Pancreas (tissue), 10 donors: ENCODE results near the gene BTD. TPM values are rescaled to one million over a fixed set of nuclear protein-coding genes. Genes with fewer than 3 reads are reported as not detected.
A peak's percentile ranks its signal among the peaks of the same experiment; 100 is the strongest.

ENCODE experiments used
- ATAC-seq, 4 donors: fragments of 200-7000 bp; cut with Tn5 transposase; one replicate each; pipeline versions ENCODE4 v1.8.0 to v1.9.1; 2020; ENCODE audit warnings: mild to moderate bottlenecking in 4 of 4, moderate library complexity in 4 of 4
- DNase-seq, 6 donors: peaks; one replicate each; pipeline ENCODE4 v3.0.0-alpha.2; 2020
- FAIRE-seq: peaks from 2 replicates; lab custom pipeline; 2012; peaks lifted over from hg19 to GRCh38; lab: Jason Lieb, UNC
- H3K27ac ChIP-seq, 4 donors: fragments of 200-600 bp; sonication (generic); 1 replicate in 3 of 4; 2 replicates in 1 of 4; pipeline versions ENCODE4 v1.5.0 to v1.8.0; 2020
- H3K27me3 ChIP-seq, 4 donors: fragments of 200-600 bp; one replicate each; pipeline ENCODE4 v1.8.0; 2021
- H3K36me3 ChIP-seq, 3 donors: fragments of 200-600 bp; sonication (generic) in 1 of 3; one replicate each; pipeline versions ENCODE4 v1.5.0 to v1.8.0; 2020 to 2021
- H3K4me1 ChIP-seq, 3 donors: fragments of 200-600 bp; one replicate each; pipeline ENCODE4 v1.8.0; 2021
- H3K4me3 ChIP-seq, 4 donors: fragments of 200-600 bp; sonication (generic) in 2 of 4; one replicate each; pipeline versions ENCODE4 v1.5.0 to v1.8.0; 2020 to 2021
- H3K9me3 ChIP-seq, 4 donors: fragments of 200-600 bp; one replicate each; pipeline ENCODE4 v1.8.0; 2021
- CTCF ChIP-seq, 4 donors: fragments of 200-600 bp; sonication (generic) in 3 of 4; IDR thresholded peaks; one replicate each; pipeline versions ENCODE4 v1.5.0 to v1.8.0; 2021; ENCODE audit warnings: antibody characterized with exemption in 4 of 4
- WGBS, 2 donors: extraction: QIAGEN DNeasy Blood & Tissue Kit; methylation state at CpG; one replicate each; pipeline ENCODE4 v1.1.7; 2013; 5-methylcytosine and 5-hydroxymethylcytosine counted together
- intact Hi-C, 3 donors: fragments of 100-400 bp; cut with DNase I; formaldehyde crosslinking; loops; one replicate each; pipeline versions ENCODE4 v1.11.1 to v1.14.2; 2022
- polyA plus RNA-seq, 2 donors: library from polyadenylated mRNA; stranded (reverse); fragments of 200-250 nt; gene quantifications; one replicate each; pipeline ENCODE4 v1.2.3, GENCODE V29; 2013
- total RNA-seq, 6 donors: library from RNA; stranded (reverse); fragmentation: NEBNext Ultra II Directional in 4 of 6; extraction: Animal tissue kit (Norgen Biotek cat#: 25700) in 4 of 6; gene quantifications; one replicate each; pipeline versions ENCODE4 v1.2.1 to v1.2.4, GENCODE V29; 2021 to 2023
- donor health status: healthy with polysubstance abuse.
- donor health status: DM: no; HTN: no; CAD: no; lungs with moderate emphysema.
- donor health status: DM: no; HTN: no; CAD: no.
- donor health status: control.
- donor health status: control.
- donor health status: Bipolar disorder and iron deficiency.
- donor health status: DM: yes; HTN: yes; CAD: no.
- donor health status: DM: no; HTN: no; CAD: no.
- donor health status: DM: no; HTN: no; CAD: no.
- donor health status: DM: yes; HTN: yes; CAD: no.

The BTD gene
- total and polyA plus RNA-seq, 8 donors = 6.2 to 22.0 (median 15.6) TPM

- intact Hi-C loops = no loop called here
- H3K27me3 ChIP-seq = no peaks in the 10 kb centered on the region
- DNase-seq (no peak), ATAC-seq (no peak), FAIRE-seq (no peak)
- WGBS, 2 donors = 91 to 93% methylated on average over 3 of the region's 3 CpGs
- H3K4me3 ChIP-seq = no peak overlapping the region
- no peak for TF ChIP-seq CTCF (IDR thresholded peaks at IDR 0.05)
- H3K4me1 ChIP-seq = peaks cover 0 to 19% (median 5%) of the 10 kb centered on the region in 3 donors
- H3K27ac ChIP-seq = no peak overlapping the region
- no peaks in the 10 kb centered on the region for H3K9me3 ChIP-seq
- peaks cover 0 to 20% (median 0%) of the 10 kb centered on the region in 3 donors for H3K36me3 ChIP-seq
These were observed 19.8 kb upstream of the BTD start for GRCh38 chr3:15581471-15582394.

- WGBS, 2 donors = 14 to 15% methylated on average over 6 of the region's 6 CpGs
- Histone ChIP-seq H3K36me3 (peaks cover 0 to 40% (median 8%) of the 10 kb centered on the region in 3 donors), H3K4me1 (peaks cover 0 to 19% (median 5%) of the 10 kb centered on the region in 3 donors), H3K9me3 (no peaks in the 10 kb centered on the region), H3K27ac (peak overlapping the region in 2 of 4 donors; percentile 39 to 47), H3K4me3 (no peak overlapping the region), H3K27me3 (no peaks in the 10 kb centered on the region)
- FAIRE-seq (peak; percentile 68), ATAC-seq (peak; percentile 71 to 88 (median 84)), DNase-seq (no peak)
- no peak for TF ChIP-seq CTCF (IDR thresholded peaks at IDR 0.05)
- intact Hi-C loops = no loop called here
These were observed 16.3 kb upstream of the BTD start for GRCh38 chr3:15585111-15585845.

DNA sequence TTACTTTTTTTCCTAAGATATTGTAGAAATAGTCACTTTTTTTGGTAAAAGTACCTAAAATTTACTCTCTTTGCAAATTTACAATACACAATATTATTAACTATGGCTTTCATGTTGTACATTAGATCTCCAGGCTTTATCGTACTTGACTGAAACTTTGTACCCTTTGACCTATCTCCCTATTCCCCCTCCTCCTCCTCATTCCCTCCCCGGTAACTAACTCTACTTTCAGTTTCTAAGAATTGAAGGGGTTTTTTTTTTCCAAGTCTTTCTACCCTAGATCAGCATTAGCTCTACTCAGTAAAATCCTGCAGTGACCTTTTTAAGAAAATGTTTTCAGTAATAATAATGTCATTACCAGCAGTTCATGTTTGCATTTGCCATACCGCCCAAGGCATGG lies 10.3 kb upstream of the BTD start:
- no peaks in the 10 kb centered on the region for H3K9me3 ChIP-seq
- DNase-seq = no peak
- H3K36me3 ChIP-seq = peaks cover 0 to 30% (median 8%) of the 10 kb centered on the region in 3 donors
- H3K4me3 ChIP-seq = no peak overlapping the region
- H3K4me1 ChIP-seq = no peaks in the 10 kb centered on the region
- intact Hi-C loops = no loop called here
- no peaks in the 10 kb centered on the region for H3K27me3 ChIP-seq
- FAIRE-seq = no peak
- WGBS, 2 donors = 81% methylated on average over 3 of the region's 3 CpGs
- H3K27ac ChIP-seq = no peak overlapping the region
- no peak for TF ChIP-seq CTCF (IDR thresholded peaks at IDR 0.05)
- no peak for ATAC-seq

- ATAC-seq (no peak), FAIRE-seq (peak; percentile 92), DNase-seq (no peak)
- Histone ChIP-seq H3K36me3 (peaks cover 0 to 30% (median 8%) of the 10 kb centered on the region in 3 donors), H3K4me1 (no peaks in the 10 kb centered on the region), H3K9me3 (no peaks in the 10 kb centered on the region), H3K4me3 (no peak overlapping the region), H3K27ac (no peak overlapping the region), H3K27me3 (no peaks in the 10 kb centered on the region)
- intact Hi-C loops = no loop called here
- TF ChIP-seq CTCF (IDR thresholded peaks at IDR 0.05) = no peak
- whole genome bisulfite sequencing, 2 donors = 82 to 83% methylated on average over 21 of the region's 21 CpGs
These were observed 9.6 kb upstream of the BTD start for GRCh38 chr3:15591928-15592327.
